Thoracic aorta (tissue), 2 donors: ENCODE results near the gene TMEM18. TPM values are rescaled to one million over a fixed set of nuclear protein-coding genes. Genes with fewer than 3 reads are reported as not detected.

ENCODE experiments used
- ATAC-seq: fragments of 150-250 bp; one replicate; pipeline ENCODE4 v1.8.0; 2017; ENCODE audit warnings: low read depth; ENCODE audit not compliant: insufficient number of reproducible peaks, low FRiP score
- DNase-seq: peaks from one replicate; pipeline ENCODE4 v3.0.0-alpha.2; 2020; ENCODE audit warnings: low spot score
- H3K27ac ChIP-seq, 2 donors: fragments of 200-600 bp; sonication (generic); 1 replicate in 1 of 2; 2 replicates in 1 of 2; pipeline ENCODE4 v1.5.1; 2016; ENCODE audit warnings: mild to moderate bottlenecking in 2 of 2, moderate library complexity in 2 of 2
- H3K27me3 ChIP-seq: fragments of 200-600 bp; sonication (generic); replicated peaks from 2 replicates; pipeline ENCODE4 v1.6.0; 2016; ENCODE audit warnings: mild to moderate bottlenecking; ENCODE audit not compliant: insufficient read depth
- H3K36me3 ChIP-seq: fragments of 200-600 bp; sonication (generic); one replicate; pipeline ENCODE4 v1.5.1; 2016
- H3K4me1 ChIP-seq, 2 donors: fragments of 200-600 bp; sonication (generic); 1 replicate in 1 of 2; 2 replicates in 1 of 2; pipeline versions ENCODE4 v1.5.1 to v1.6.0; 2016; ENCODE audit warnings: low read depth in 2 of 2, mild to moderate bottlenecking in 1 of 2; ENCODE audit not compliant: control insufficient read depth in 1 of 2
- H3K4me3 ChIP-seq: fragments of 200-600 bp; sonication (generic); 2 replicates; pipeline ENCODE4 v1.5.1; 2016; ENCODE audit warnings: mild to moderate bottlenecking
- H3K9me3 ChIP-seq: fragments of 200-600 bp; sonication (generic); 2 replicates; pipeline ENCODE4 v1.5.1; 2016
- CTCF ChIP-seq: fragments of 200-600 bp; sonication (generic); IDR thresholded peaks from one replicate; pipeline ENCODE4 v1.5.1; 2019; ENCODE audit warnings: antibody characterized with exemption
- total RNA-seq, 2 donors: library from RNA; depleted of rRNA; stranded (reverse); fragments of >200 nt; gene quantifications; one replicate each; pipeline versions ENCODE4 v1.1.0 to v1.2.3, GENCODE V29; 2016

TMEM18 gene
- total RNA-seq, 2 donors from 2014 or later, result 3.1 to 14.8 TPM

- no peaks in the 10 kb centered on the region for H3K9me3 ChIP-seq
- H3K27me3 ChIP-seq, result no peaks in the 10 kb centered on the region
- TF ChIP-seq CTCF, result no peak
- no peak overlapping the region for H3K4me3 ChIP-seq
- H3K27ac ChIP-seq, result peak overlapping the region in 1 of 2 donors; percentile 6
- H3K36me3 ChIP-seq, result no peaks in the 10 kb centered on the region
- DNase-seq (no peak), ATAC-seq (no peak)
- peaks cover 14 to 38% of the 10 kb centered on the region in 2 donors for H3K4me1 ChIP-seq
Measured at GRCh38 chr2:692767-693166, 15.6 kb upstream of the TMEM18 start.

- H3K9me3 ChIP-seq, result no peaks in the 10 kb centered on the region
- H3K4me1 ChIP-seq, result peaks cover 14 to 38% of the 10 kb centered on the region in 2 donors
- no peaks in the 10 kb centered on the region for H3K27me3 ChIP-seq
- H3K4me3 ChIP-seq, result no peak overlapping the region
- no peak for TF ChIP-seq CTCF
- no peaks in the 10 kb centered on the region for H3K36me3 ChIP-seq
- DNase-seq (no peak), ATAC-seq (no peak)
- peak overlapping the region in 1 of 2 donors; percentile 16 for H3K27ac ChIP-seq
Measured at GRCh38 chr2:691821-692761, 14.9 kb upstream of the TMEM18 start.

GRCh38 chr2:690799-691198, 13.6 kb upstream of the TMEM18 start:
- ATAC-seq (no peak), DNase-seq (no peak)
- H3K27me3 ChIP-seq, result no peaks in the 10 kb centered on the region
- H3K4me3 ChIP-seq, result no peak overlapping the region
- no peak for TF ChIP-seq CTCF
- no peaks in the 10 kb centered on the region for H3K9me3 ChIP-seq
- no peak overlapping the region for H3K27ac ChIP-seq
- H3K4me1 ChIP-seq, result peaks cover 14 to 38% of the 10 kb centered on the region in 2 donors
- H3K36me3 ChIP-seq, result no peaks in the 10 kb centered on the region

GRCh38 chr2:689877-690510, 12.8 kb upstream of the TMEM18 start:
- no peaks in the 10 kb centered on the region for H3K9me3 ChIP-seq
- no peak for TF ChIP-seq CTCF
- DNase-seq (no peak), ATAC-seq (no peak)
- peak overlapping the region; percentile 47 to 75 for H3K27ac ChIP-seq
- no peaks in the 10 kb centered on the region for H3K36me3 ChIP-seq
- H3K27me3 ChIP-seq, result no peaks in the 10 kb centered on the region
- H3K4me1 ChIP-seq, result peaks cover 14 to 31% of the 10 kb centered on the region in 2 donors
- no peak overlapping the region for H3K4me3 ChIP-seq

GRCh38 chr2:689237-689636, 12.0 kb upstream of the TMEM18 start:
- peak; percentile 90 for ATAC-seq
- DNase-seq, result no peak
- no peaks in the 10 kb centered on the region for H3K36me3 ChIP-seq
- peaks cover 11 to 26% of the 10 kb centered on the region in 2 donors for H3K4me1 ChIP-seq
- peak overlapping the region; percentile 54 to 61 for H3K27ac ChIP-seq
- no peaks in the 10 kb centered on the region for H3K9me3 ChIP-seq
- TF ChIP-seq CTCF, result no peak
- no peaks in the 10 kb centered on the region for H3K27me3 ChIP-seq
- peak overlapping the region; percentile 38 for H3K4me3 ChIP-seq
